HepG2 (cell line): ENCODE data around the gene KLF3. TPM values are rescaled to one million over a fixed set of nuclear protein-coding genes. Genes with fewer than 3 reads are reported as not detected.

Experiments used
- CEBPB ChIP-seq: IDR thresholded peaks from 2 replicates; pipeline ENCODE4 v1.6.1; 2011; ENCODE audit warnings: low read depth, low read length, improper control_type of control experiment, borderline replicate concordance
- GABPB1 ChIP-seq: IDR thresholded peaks from 2 replicates; pipeline ENCODE4 v1.6.1; 2016; ENCODE audit warnings: mild to moderate bottlenecking, missing genetic modification reagents, moderate library complexity, missing compliant biosample characterization
- JARID2 ChIP-seq: sonication (generic); formaldehyde crosslinking; IDR thresholded peaks from 2 replicates; pipeline ENCODE4 v1.8.1; 2023; ENCODE audit warnings: missing genetic modification reagents, inconsistent platforms; ENCODE audit not compliant: insufficient replicate concordance
- MIER3 ChIP-seq: IDR thresholded peaks from 2 replicates; pipeline ENCODE4 v1.6.1; 2016; ENCODE audit warnings: missing compliant biosample characterization, borderline replicate concordance
- NCOR1 ChIP-seq: fragments of 200-600 bp; sonication (generic); IDR thresholded peaks from 2 replicates; pipeline ENCODE4 v1.7.0; 2017; ENCODE audit warnings: antibody characterized with exemption, low read length, borderline replicate concordance
- NFIC ChIP-seq: IDR thresholded peaks from 2 replicates; pipeline ENCODE4 v1.6.1; 2012; ENCODE audit warnings: mild to moderate bottlenecking, low read length, inconsistent platforms
- POLR2AphosphoS2 ChIP-seq: IDR thresholded peaks from 2 replicates; pipeline ENCODE4 v1.6.1; 2011; ENCODE audit warnings: low read depth, low read length, improper control_type of control experiment
- SIX4 ChIP-seq: sonication (generic); formaldehyde crosslinking; IDR thresholded peaks from 2 replicates; pipeline ENCODE4 v1.4.0; 2020; ENCODE audit warnings: missing genetic modification reagents
- SNAPC2 ChIP-seq: sonication (generic); formaldehyde crosslinking; IDR thresholded peaks from 2 replicates; pipeline ENCODE4 v1.8.1; 2022; ENCODE audit warnings: mild to moderate bottlenecking, missing genetic modification reagents
- SUZ12 ChIP-seq: fragments of 150-350 bp; IDR thresholded peaks from 2 replicates; pipeline ENCODE4 v1.6.1; 2014; ENCODE audit warnings: low read depth, low read length
- ZC3H13 ChIP-seq: sonication (generic); formaldehyde crosslinking; IDR thresholded peaks from 2 replicates; pipeline ENCODE4 v1.8.1; 2023; ENCODE audit warnings: mild to moderate bottlenecking, missing genetic modification reagents, moderate library complexity
- ZNF614 ChIP-seq: IDR thresholded peaks from 2 replicates; pipeline ENCODE4 v1.6.1; 2018; ENCODE audit warnings: missing biosample characterization, missing genetic modification reagents, inconsistent platforms, borderline replicate concordance
- ZNF660 ChIP-seq: sonication (generic); formaldehyde crosslinking; IDR thresholded peaks from 2 replicates; pipeline ENCODE4 v1.5.1; 2020; ENCODE audit warnings: mild to moderate bottlenecking, low read depth, missing genetic modification reagents, borderline replicate concordance
- ZNF781 ChIP-seq: sonication (generic); formaldehyde crosslinking; IDR thresholded peaks from 2 replicates; pipeline ENCODE4 v1.5.1; 2020; ENCODE audit warnings: borderline replicate concordance, mild to moderate bottlenecking, missing genetic modification reagents; ENCODE audit errors: not compliant biosample characterization
- ZNF790 ChIP-seq: sonication (generic); formaldehyde crosslinking; IDR thresholded peaks from 2 replicates; pipeline ENCODE4 v1.8.0; 2022; ENCODE audit warnings: missing genetic modification reagents, mild to moderate bottlenecking, borderline replicate concordance
- polyA plus RNA-seq, 8 experiments: library from polyadenylated mRNA; depleted of rRNA in 3 of 8; stranded (reverse) in 7 of 8; unstranded in 1 of 8; fragments of >200 nt; fragmentation: Illumina TruSeq in 4 of 8; extraction: Trizol in 4 of 8; gene quantifications; 2 replicates each; pipeline versions ENCODE4 v1.2.1 to v1.2.3, GENCODE V29; 2011 to 2016; ENCODE audit warnings: low read depth in 4 of 8, missing spikeins in 1 of 8, mixed read lengths in 1 of 8; ENCODE audit not compliant: insufficient read depth in 1 of 8
- total RNA-seq, 5 experiments: library from RNA; depleted of rRNA; stranded (reverse); fragments of >200 nt; fragmentation: Illumina TruSeq; extraction: Trizol; gene quantifications; 2 replicates each; pipeline ENCODE4 v1.2.3, GENCODE V29; 2016; ENCODE audit warnings: low read depth in 1 of 5
- TF ChIP-seq, protein P1 (sequence below): sonication (generic); formaldehyde crosslinking; IDR thresholded peaks from 2 replicates; pipeline ENCODE4 v1.4.0; 2020; ENCODE audit warnings: low read depth, mild to moderate bottlenecking, missing genetic modification reagents
- TF ChIP-seq, protein P2 (sequence below): sonication (generic); formaldehyde crosslinking; IDR thresholded peaks from 2 replicates; pipeline ENCODE4 v1.9.0; 2022; ENCODE audit warnings: missing genetic modification reagents, mild to moderate bottlenecking, borderline replicate concordance
- TF ChIP-seq, protein P3 (sequence below): sonication (generic); formaldehyde crosslinking; IDR thresholded peaks from 2 replicates; pipeline ENCODE4 v1.4.0; 2020; ENCODE audit warnings: missing genetic modification reagents, borderline replicate concordance

Gene KLF3
- total and polyA plus RNA-seq, 2 of the 13 experiments (the other 11 are each of a cell fraction or from before 2014, with no cell fraction given), result 29.1 to 37.8 TPM

DNA sequence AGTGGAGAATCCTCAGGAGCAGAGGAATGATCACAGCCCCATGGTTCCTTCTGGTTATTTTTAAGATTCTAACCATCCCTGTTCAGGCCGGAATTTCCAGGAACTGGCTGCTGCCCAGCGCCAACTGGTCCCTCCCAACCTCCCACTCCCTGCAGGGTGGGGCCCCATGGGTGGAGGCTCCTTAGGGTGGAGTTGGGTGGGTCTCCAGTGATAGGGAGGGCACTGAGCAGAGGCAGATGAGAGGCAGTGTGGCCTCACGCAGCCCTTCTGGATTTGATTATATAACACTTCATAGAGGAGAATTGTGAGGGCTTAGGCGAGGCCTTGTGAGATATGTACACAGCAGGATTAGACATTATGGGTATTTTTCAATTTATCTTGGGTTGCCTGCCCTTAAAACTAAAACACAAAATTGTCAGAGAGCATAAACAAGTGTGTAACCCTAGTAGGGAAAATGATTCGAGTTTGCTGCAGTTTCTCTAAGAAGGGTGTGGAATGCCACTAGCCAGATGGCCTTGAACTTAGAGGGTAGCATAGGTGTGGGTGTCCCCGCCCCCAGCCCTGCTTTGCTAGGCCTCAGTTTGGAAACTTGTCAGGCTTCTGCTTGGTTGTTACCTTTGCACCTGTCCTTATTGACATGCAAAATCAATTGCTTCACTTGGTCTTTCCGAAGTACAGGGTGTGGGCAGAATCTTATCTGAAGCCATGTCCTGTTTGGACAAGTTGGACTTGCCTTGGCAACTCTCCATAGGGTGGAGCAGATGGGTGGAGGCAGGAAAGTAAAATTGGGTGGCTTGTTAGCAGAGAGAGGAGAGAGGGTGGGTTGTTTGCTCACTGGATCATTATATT lies 9.4 kb downstream of the KLF3 start (continued):
- TF ChIP-seq, protein P1, sequence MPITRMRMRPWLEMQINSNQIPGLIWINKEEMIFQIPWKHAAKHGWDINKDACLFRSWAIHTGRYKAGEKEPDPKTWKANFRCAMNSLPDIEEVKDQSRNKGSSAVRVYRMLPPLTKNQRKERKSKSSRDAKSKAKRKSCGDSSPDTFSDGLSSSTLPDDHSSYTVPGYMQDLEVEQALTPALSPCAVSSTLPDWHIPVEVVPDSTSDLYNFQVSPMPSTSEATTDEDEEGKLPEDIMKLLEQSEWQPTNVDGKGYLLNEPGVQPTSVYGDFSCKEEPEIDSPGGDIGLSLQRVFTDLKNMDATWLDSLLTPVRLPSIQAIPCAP (CRISPR knock-in tag), result no peak
- peak; percentile 85 for TF ChIP-seq SIX4
- TF ChIP-seq ZC3H13, result no peak
- TF ChIP-seq, protein P2, sequence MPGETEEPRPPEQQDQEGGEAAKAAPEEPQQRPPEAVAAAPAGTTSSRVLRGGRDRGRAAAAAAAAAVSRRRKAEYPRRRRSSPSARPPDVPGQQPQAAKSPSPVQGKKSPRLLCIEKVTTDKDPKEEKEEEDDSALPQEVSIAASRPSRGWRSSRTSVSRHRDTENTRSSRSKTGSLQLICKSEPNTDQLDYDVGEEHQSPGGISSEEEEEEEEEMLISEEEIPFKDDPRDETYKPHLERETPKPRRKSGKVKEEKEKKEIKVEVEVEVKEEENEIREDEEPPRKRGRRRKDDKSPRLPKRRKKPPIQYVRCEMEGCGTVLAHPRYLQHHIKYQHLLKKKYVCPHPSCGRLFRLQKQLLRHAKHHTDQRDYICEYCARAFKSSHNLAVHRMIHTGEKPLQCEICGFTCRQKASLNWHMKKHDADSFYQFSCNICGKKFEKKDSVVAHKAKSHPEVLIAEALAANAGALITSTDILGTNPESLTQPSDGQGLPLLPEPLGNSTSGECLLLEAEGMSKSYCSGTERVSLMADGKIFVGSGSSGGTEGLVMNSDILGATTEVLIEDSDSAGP (CRISPR knock-in tag), result peak; percentile 65; the same call in 1 of the 2 replicates
- TF ChIP-seq POLR2AphosphoS2, result 0 out of 2 replicates have a peak, but pooled peaks have one; percentile 51
- peak; percentile 39; the same call in 1 of the 2 replicates for TF ChIP-seq GABPB1 (CRISPR knock-in tag)
- TF ChIP-seq MIER3, result peak; percentile 80
- TF ChIP-seq ZNF614 (CRISPR knock-in tag), result peak; percentile 76; the same call in 1 of the 2 replicates
- TF ChIP-seq ZNF781 (CRISPR knock-in tag), result no peak
- TF ChIP-seq NFIC, result peak; percentile 94
- TF ChIP-seq SUZ12, result no peak
- TF ChIP-seq NCOR1, result peak; percentile 79; the same call in 1 of the 2 replicates
- TF ChIP-seq ZNF660, result no peak
- TF ChIP-seq JARID2, result no peak
- TF ChIP-seq, protein P3, sequence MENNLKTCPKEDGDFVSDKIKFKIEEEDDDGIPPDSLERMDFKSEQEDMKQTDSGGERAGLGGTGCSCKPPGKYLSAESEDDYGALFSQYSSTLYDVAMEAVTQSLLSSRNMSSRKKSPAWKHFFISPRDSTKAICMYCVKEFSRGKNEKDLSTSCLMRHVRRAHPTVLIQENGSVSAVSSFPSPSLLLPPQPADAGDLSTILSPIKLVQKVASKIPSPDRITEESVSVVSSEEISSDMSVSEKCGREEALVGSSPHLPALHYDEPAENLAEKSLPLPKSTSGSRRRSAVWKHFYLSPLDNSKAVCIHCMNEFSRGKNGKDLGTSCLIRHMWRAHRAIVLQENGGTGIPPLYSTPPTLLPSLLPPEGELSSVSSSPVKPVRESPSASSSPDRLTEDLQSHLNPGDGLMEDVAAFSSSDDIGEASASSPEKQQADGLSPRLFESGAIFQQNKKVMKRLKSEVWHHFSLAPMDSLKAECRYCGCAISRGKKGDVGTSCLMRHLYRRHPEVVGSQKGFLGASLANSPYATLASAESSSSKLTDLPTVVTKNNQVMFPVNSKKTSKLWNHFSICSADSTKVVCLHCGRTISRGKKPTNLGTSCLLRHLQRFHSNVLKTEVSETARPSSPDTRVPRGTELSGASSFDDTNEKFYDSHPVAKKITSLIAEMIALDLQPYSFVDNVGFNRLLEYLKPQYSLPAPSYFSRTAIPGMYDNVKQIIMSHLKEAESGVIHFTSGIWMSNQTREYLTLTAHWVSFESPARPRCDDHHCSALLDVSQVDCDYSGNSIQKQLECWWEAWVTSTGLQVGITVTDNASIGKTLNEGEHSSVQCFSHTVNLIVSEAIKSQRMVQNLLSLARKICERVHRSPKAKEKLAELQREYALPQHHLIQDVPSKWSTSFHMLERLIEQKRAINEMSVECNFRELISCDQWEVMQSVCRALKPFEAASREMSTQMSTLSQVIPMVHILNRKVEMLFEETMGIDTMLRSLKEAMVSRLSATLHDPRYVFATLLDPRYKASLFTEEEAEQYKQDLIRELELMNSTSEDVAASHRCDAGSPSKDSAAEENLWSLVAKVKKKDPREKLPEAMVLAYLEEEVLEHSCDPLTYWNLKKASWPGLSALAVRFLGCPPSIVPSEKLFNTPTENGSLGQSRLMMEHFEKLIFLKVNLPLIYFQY (CRISPR knock-in tag), result no peak
- no peak for TF ChIP-seq ZNF790 (CRISPR knock-in tag)
- TF ChIP-seq SNAPC2 (CRISPR knock-in tag), result 0 out of 2 replicates have a peak, but pooled peaks have one; percentile 67
- peak; percentile 78 for TF ChIP-seq CEBPB
